Suprapubic skin (tissue), 3 donors: ENCODE measurements around the gene CCDC57.
"Not testable (repeated sequence)": the region's sequence is repeated elsewhere in the genome, so short reads cannot be mapped to it uniquely, and the experiment has no call there.

Source experiments
- CTCF ChIP-seq, 2 donors: fragments of 200-600 bp in 1 of 2; fragments of 450-650 bp in 1 of 2; sonication (generic) in 1 of 2; IDR thresholded peaks; one replicate each; pipeline ENCODE4 v1.5.1; 2016 to 2019; ENCODE audit warnings: antibody characterized with exemption in 2 of 2, mild to moderate bottlenecking in 1 of 2, moderate library complexity in 1 of 2
- EP300 ChIP-seq: sonication (generic); formaldehyde crosslinking; IDR thresholded peaks from one replicate; pipeline ENCODE4 v1.6.1; 2017; ENCODE audit warnings: antibody characterized with exemption
- POLR2A ChIP-seq, 2 donors: fragments of 450-650 bp; IDR thresholded peaks; one replicate each; pipeline ENCODE4 v1.6.1; 2017; ENCODE audit warnings: antibody characterized with exemption in 2 of 2, mild to moderate bottlenecking in 2 of 2, moderate library complexity in 2 of 2

GRCh38 chr17:82254096-82254495 is 41.5 kb upstream of the CCDC57 start:
- TF ChIP-seq EP300; POLR2A (IDR thresholded peaks at IDR 0.05); CTCF (IDR thresholded peaks at IDR 0.05): not testable (repeated sequence)
